ENCODE data around the gene SLC35B4.

The SLC35B4 gene

DNA sequence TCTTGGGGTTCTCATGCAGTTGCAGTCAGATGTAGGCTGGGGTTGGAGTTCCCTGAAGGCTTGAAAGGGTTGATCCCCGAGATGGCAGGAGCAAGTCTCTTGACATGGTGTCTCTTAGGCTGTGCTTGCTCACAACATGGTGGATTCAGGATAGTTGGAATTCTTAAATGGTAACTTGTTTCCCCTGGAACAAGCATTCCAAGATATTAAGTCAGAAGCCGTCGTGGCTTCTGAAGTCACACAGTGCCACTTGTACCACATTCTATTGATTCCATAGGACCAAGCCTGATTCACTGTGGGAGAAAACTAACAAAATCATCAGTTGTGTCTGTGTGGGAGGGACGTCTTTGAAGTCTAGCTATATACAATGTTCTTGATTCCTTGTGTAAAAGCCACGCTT lies 3.5 kb upstream of the SLC35B4 start:
- peak in 1 of 2 donors; percentile 16 for DNase-seq (ENCODE audit: low read depth in 2 of 2)
- H3K4me3 ChIP-seq (replicated peaks in 1 of 2; ENCODE audit: low read depth in 2 of 2, low read length in 2 of 2), result no peak overlapping the region
- no peak for TF ChIP-seq CTCF (IDR thresholded peaks at IDR 0.05; ENCODE audit: low read depth, low read length)

DNA sequence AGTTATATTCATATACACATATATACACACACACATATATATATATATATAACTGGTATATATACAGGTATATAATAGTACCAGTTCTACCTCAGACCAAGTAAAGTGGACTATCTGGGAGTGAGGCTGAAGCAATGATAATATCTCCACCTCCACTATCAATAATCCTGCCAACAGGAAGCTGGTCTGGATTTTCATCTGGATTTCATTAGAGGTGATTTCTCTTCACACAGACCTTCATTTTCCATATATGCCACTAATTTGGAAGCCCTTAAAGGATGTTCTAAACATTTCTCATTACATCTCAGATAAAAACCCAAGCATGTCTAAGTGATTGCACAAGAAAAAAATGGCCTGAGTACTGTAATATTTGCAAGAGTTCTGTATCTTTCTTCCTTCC lies 1.7 kb upstream of the SLC35B4 start:
- no peak for DNase-seq (ENCODE audit: low read depth in 2 of 2)
- no peak for TF ChIP-seq CTCF (IDR thresholded peaks at IDR 0.05; ENCODE audit: low read depth, low read length)
- no peak overlapping the region for H3K4me3 ChIP-seq (replicated peaks in 1 of 2; ENCODE audit: low read depth in 2 of 2, low read length in 2 of 2)

- no peak for TF ChIP-seq CTCF (IDR thresholded peaks at IDR 0.05; ENCODE audit: low read depth, low read length)
- DNase-seq (ENCODE audit: low read depth in 2 of 2), result no peak
- no peak overlapping the region for H3K4me3 ChIP-seq (replicated peaks in 1 of 2; ENCODE audit: low read depth in 2 of 2, low read length in 2 of 2)
Measured at GRCh38 chr7:134317434-134317833, 704 bp upstream of the SLC35B4 start.

DNA sequence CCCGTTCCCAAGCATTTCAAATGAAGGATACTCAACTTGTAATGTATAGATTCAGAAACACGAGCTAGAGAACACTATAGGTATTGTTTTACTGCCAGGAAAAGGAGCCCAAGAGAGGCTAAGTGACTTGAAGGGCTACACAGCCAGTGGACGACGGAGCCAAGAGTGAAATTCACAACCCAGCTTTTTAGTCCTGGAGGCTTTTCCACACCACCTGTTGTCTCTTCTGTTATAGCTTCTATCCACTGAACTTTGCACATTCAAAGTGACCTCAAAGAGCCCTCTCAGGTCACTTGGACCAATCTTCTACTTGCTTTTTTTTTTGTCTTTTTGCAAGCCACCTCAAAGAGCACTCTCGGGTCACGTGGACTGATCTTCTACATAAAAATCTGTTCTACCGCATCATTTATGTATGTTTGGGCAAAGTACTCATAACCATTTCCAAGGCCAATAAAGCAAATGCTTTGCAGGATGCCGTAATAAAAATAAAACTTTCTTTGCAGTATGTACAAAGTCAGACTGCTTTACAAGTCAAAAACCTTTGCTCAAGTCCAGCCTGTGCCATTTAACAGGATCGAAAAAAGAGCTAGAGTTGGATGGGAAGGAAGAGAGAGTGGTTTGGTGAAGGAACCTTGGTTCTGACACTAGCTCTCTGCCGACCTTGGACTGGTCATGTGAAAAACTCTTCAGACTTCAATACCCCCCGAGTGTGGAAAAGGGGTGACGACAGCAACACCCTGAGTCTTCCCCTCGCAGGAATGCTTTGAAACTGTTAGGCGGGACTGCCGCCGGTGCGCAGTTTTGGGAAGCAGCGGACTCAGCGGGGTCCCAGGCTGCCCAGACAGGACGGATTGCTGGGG lies 821 bp downstream of the SLC35B4 start:
- H3K4me3 ChIP-seq (replicated peaks in 1 of 2; ENCODE audit: low read depth in 2 of 2, low read length in 2 of 2), result peak overlapping the region; percentile 91 to 95
- TF ChIP-seq CTCF (IDR thresholded peaks at IDR 0.05; ENCODE audit: low read depth, low read length), result no peak
- peak; percentile 39 to 51 for DNase-seq (ENCODE audit: low read depth in 2 of 2)

DNA sequence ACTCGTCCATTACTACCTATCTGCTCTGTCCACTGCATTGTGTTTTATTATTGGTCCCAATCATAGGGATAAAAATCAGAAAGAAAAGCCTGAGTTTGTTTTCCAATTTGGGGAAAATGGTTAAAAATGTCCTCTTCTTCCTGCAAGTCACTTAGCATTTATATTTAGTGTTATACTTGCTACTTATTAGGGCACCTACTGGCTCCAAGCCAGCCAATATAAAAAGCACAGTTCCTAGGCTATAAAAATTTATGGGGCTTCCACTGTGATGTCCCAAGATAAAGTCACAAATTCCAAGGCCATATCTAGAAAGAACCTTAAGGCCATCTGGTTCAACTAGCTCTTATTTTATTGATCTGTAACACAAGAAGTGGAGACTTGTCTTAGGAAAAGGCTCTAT lies 3.2 kb downstream of the SLC35B4 start:
- no peak for DNase-seq (ENCODE audit: low read depth in 2 of 2)
- H3K4me3 ChIP-seq (replicated peaks in 1 of 2; ENCODE audit: low read depth in 2 of 2, low read length in 2 of 2), result no peak overlapping the region
- TF ChIP-seq CTCF (IDR thresholded peaks at IDR 0.05; ENCODE audit: low read depth, low read length), result no peak

- no peak for DNase-seq (ENCODE audit: low read depth in 2 of 2)
- TF ChIP-seq CTCF (IDR thresholded peaks at IDR 0.05; ENCODE audit: low read depth, low read length), result no peak
- no peak overlapping the region for H3K4me3 ChIP-seq (replicated peaks in 1 of 2; ENCODE audit: low read depth in 2 of 2, low read length in 2 of 2)
Measured at GRCh38 chr7:134312717-134313116, 4.0 kb downstream of the SLC35B4 start.
